ENCODE measurements around the gene CROCC2. TPM values are rescaled to one million over a fixed set of nuclear protein-coding genes. Genes with fewer than 3 reads are reported as not detected.

CROCC2 gene
- total and polyA plus RNA-seq, 8 donors = 0.03 to 4.9 TPM; not detected in 6

GRCh38 chr2:240889601-240890560, 16.3 kb upstream of the CROCC2 start:
- H3K4me3 ChIP-seq = no peak overlapping the region
- intact Hi-C loops (cut with DNase I; ENCODE audit: low total_unique reads) = no loop called here
- H3K27ac ChIP-seq = no peak overlapping the region
- H3K27me3 ChIP-seq = no peaks in the 10 kb centered on the region
- peaks cover 0 to 12% (median 7%) of the 10 kb centered on the region in 4 donors for H3K4me1 ChIP-seq
- 70 to 89% (median 83%) methylated on average over 9 to 38 of the region's 38 CpGs for WGBS, 5 donors
- no peak for TF ChIP-seq EP300 (IDR thresholded peaks at IDR 0.05)
- no peak for TF ChIP-seq POLR2A (IDR thresholded peaks at IDR 0.05)
- no peak for TF ChIP-seq CTCF (IDR thresholded peaks at IDR 0.05)
- TF ChIP-seq POLR2AphosphoS5 (IDR thresholded peaks at IDR 0.05) = no peak
- no peaks in the 10 kb centered on the region for H3K9me3 ChIP-seq
- H3K36me3 ChIP-seq = no peaks in the 10 kb centered on the region
- DNase-seq = no peak

- Histone ChIP-seq H3K36me3 (no peaks in the 10 kb centered on the region), H3K4me1 (peaks cover 0 to 12% (median 8%) of the 10 kb centered on the region in 4 donors), H3K9me3 (no peaks in the 10 kb centered on the region), H3K27ac (no peak overlapping the region), H3K27me3 (no peaks in the 10 kb centered on the region), H3K4me3 (no peak overlapping the region)
- WGBS, 5 donors = 77 to 93% (median 84%) methylated on average over 10 to 14 of the region's 14 CpGs
- no peak for DNase-seq
- TF ChIP-seq EP300 (IDR thresholded peaks at IDR 0.05) (no peak), POLR2AphosphoS5 (IDR thresholded peaks at IDR 0.05) (no peak), CTCF (IDR thresholded peaks at IDR 0.05) (no peak), POLR2A (IDR thresholded peaks at IDR 0.05) (no peak)
- intact Hi-C loops (cut with DNase I; ENCODE audit: low total_unique reads) = no loop called here
Measured at GRCh38 chr2:240890691-240891090, 15.4 kb upstream of the CROCC2 start.

DNA sequence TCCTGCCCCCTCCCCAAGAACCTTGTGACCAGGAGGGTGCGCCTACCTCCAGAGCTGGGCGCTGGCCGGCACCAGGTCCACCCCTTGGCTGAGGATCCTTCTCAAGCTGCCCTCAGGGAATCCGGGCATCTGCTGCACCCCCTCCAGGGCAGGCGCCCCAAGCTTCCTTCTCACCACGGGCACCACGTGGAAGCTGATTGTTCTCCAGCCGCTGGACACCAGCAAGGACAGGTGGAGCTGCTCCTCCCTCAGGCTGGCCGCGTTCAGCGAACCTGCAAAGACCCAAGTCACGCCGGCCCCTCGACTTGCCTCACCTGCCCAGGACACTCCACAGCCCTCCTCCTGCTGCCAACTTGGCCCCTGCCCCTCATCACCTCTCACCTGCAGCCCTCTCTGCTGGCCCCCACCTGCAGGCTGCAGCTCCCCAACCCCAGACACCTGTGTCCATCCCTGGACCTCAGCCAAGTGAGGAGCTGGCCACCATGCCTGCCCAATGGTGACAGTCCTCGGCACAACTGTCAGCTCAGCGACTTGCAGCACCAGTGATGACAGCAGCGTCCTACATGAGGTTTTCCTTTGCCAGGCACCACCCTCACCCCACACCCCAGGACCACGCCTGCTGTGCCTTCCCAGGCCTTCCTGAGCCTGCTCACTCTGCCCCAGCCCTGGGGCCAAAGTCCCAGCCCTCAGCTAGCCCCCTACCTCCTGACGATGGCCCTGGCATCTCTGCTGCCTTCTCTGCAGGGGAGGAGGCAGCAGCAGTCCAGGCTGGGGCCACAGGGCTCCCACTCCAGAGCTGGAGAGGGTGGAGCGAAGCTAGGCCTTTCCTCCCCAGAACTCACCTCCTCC, 14.4 kb upstream of the CROCC2 start:
- TF ChIP-seq EP300 (IDR thresholded peaks at IDR 0.05) (no peak), POLR2A (IDR thresholded peaks at IDR 0.05) (no peak), POLR2AphosphoS5 (IDR thresholded peaks at IDR 0.05) (no peak), CTCF (IDR thresholded peaks at IDR 0.05) (no peak)
- intact Hi-C loops (cut with DNase I; ENCODE audit: low total_unique reads) = no loop called here
- 73 to 86% (median 82%) methylated on average over 15 to 20 of the region's 20 CpGs for WGBS, 5 donors
- peaks cover 0 to 5% (median 0%) of the 10 kb centered on the region in 3 donors for H3K27me3 ChIP-seq
- peaks cover 0 to 20% (median 12%) of the 10 kb centered on the region in 4 donors for H3K4me1 ChIP-seq
- DNase-seq = no peak
- no peak overlapping the region for H3K4me3 ChIP-seq
- H3K27ac ChIP-seq = no peak overlapping the region
- no peaks in the 10 kb centered on the region for H3K9me3 ChIP-seq
- no peaks in the 10 kb centered on the region for H3K36me3 ChIP-seq

DNA sequence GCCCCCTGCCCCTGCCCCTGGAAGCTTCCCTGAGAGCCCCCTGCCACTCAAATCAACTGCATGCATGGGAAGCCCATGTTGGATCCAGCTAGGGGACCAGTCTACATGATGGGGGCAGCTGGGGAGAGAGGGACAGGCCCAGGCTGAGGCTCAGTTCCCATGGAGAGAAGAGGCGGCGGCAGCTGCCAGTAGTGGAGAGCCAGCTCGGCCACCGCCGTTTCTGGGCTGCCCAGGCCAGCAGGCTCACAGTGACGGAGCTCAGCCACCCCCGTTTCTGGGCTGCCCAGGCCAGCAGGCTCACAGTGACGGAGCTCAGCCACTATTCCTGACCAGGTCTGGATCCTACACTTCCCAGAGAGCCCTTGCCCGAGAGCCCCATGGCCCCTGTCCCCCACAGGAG, 13.8 kb upstream of the CROCC2 start:
- DNase-seq = no peak
- peaks cover 0 to 25% (median 15%) of the 10 kb centered on the region in 4 donors for H3K4me1 ChIP-seq
- TF ChIP-seq CTCF (IDR thresholded peaks at IDR 0.05) (no peak), POLR2AphosphoS5 (IDR thresholded peaks at IDR 0.05) (no peak), EP300 (IDR thresholded peaks at IDR 0.05) (no peak)
- H3K36me3 ChIP-seq = no peaks in the 10 kb centered on the region
- no peak overlapping the region for H3K27ac ChIP-seq
- WGBS, 5 donors = 40 to 85% (median 78%) methylated on average over 2 to 9 of the region's 9 CpGs
- no peak overlapping the region for H3K4me3 ChIP-seq
- peaks cover 0 to 11% (median 0%) of the 10 kb centered on the region in 3 donors for H3K27me3 ChIP-seq
- no peaks in the 10 kb centered on the region for H3K9me3 ChIP-seq
- intact Hi-C loops (cut with DNase I; ENCODE audit: low total_unique reads) = no loop called here
